IMR-90 (cell line): ENCODE measurements around the gene NUFIP1. TPM values are rescaled to one million over a fixed set of nuclear protein-coding genes. Genes with fewer than 3 reads are reported as not detected.

ENCODE experiments used
- ATAC-seq: fragments of 200-7000 bp; cut with Tn5 transposase; 2 replicates; pipeline ENCODE4 v1.9.1; 2020; ENCODE audit warnings: low read depth, mild to moderate bottlenecking, moderate library complexity
- BruUV-seq: library from RNA; stranded (reverse); fragments of 400-500 nt; replicated peaks from 2 replicates; lab custom pipeline; 2021; lab: Mats Ljungman, UMichigan
- CTCF ChIA-PET: fragments of 300-600 bp; formaldehyde crosslinking; extraction: SDS; loops from one replicate; lab custom pipeline; 2021; ENCODE audit warnings: antibody characterized with exemption; lab: Yijun Ruan, JAX
- POLR2A ChIA-PET: fragments of 300-600 bp; sonication (Branson Sonifier 250); formaldehyde crosslinking; loops from one replicate; lab custom pipeline; 2022; ENCODE audit warnings: antibody characterized with exemption; ENCODE audit not compliant: unreplicated experiment; lab: Charles Lee
- DNase-seq: peaks from one replicate; pipeline ENCODE4 v3.0.0; 2013
- H2AFZ ChIP-seq: replicated peaks from 2 replicates; pipeline ENCODE3; 2013; ENCODE audit warnings: low read length, mild to moderate bottlenecking; ENCODE audit not compliant: poor library complexity
- H2AK5ac ChIP-seq: 2 replicates; pipeline ENCODE4 v1.6.1; 2013; ENCODE audit warnings: low read depth, low read length, inconsistent platforms
- H2AK9ac ChIP-seq: replicated peaks from 2 replicates; pipeline ENCODE3; 2013; ENCODE audit warnings: mild to moderate bottlenecking, low read depth, low read length, moderate library complexity; ENCODE audit not compliant: poor library complexity
- H2BK120ac ChIP-seq: 2 replicates; pipeline ENCODE4 v1.6.1; 2013; ENCODE audit warnings: low read depth, low read length, inconsistent platforms
- H2BK15ac ChIP-seq: 3 replicates; pipeline ENCODE4 v1.6.1; 2013; ENCODE audit warnings: low read depth, low read length, inconsistent platforms
- H2BK20ac ChIP-seq: 2 replicates; pipeline ENCODE4 v1.6.1; 2013; ENCODE audit warnings: low read depth, mild to moderate bottlenecking, inconsistent platforms, low read length, moderate library complexity
- H2BK5ac ChIP-seq: 2 replicates; pipeline ENCODE4 v1.6.1; 2013; ENCODE audit warnings: mild to moderate bottlenecking, low read depth, low read length, inconsistent platforms; ENCODE audit not compliant: poor library complexity, severe bottlenecking
- H3K14ac ChIP-seq: replicated peaks from 2 replicates; pipeline ENCODE4 v1.6.1; 2013; ENCODE audit warnings: low read depth, low read length, inconsistent platforms
- H3K18ac ChIP-seq: 2 replicates; pipeline ENCODE4 v1.6.1; 2013; ENCODE audit warnings: low read depth, low read length, control low read depth
- H3K23ac ChIP-seq: 2 replicates; pipeline ENCODE4 v1.6.1; 2013; ENCODE audit warnings: low read depth, low read length, inconsistent platforms
- H3K27ac ChIP-seq: 2 replicates; pipeline ENCODE4 v1.5.1; 2013; ENCODE audit warnings: mild to moderate bottlenecking, control low read depth, low read length; ENCODE audit not compliant: insufficient read depth
- H3K27me3 ChIP-seq: 2 replicates; pipeline ENCODE4 v1.6.1; 2013; ENCODE audit warnings: low read length; ENCODE audit not compliant: control insufficient read depth, insufficient read depth
- H3K36me3 ChIP-seq: 2 replicates; pipeline ENCODE4 v1.6.1; 2013; ENCODE audit warnings: low read length, mixed read lengths; ENCODE audit not compliant: control insufficient read depth, insufficient read depth
- H3K4ac ChIP-seq: 2 replicates; pipeline ENCODE4 v1.6.1; 2013; ENCODE audit warnings: low read depth, low read length, inconsistent platforms
- H3K4me1 ChIP-seq: 2 replicates; pipeline ENCODE4 v1.6.1; 2013; ENCODE audit warnings: low read length, mixed read lengths; ENCODE audit not compliant: control insufficient read depth, insufficient read depth
- H3K4me2 ChIP-seq: 2 replicates; pipeline ENCODE4 v1.6.1; 2013; ENCODE audit warnings: low read depth, mild to moderate bottlenecking, control low read depth, low read length, moderate library complexity
- H3K4me3 ChIP-seq: 2 replicates; pipeline ENCODE4 v1.5.1; 2013; ENCODE audit warnings: low read depth, mild to moderate bottlenecking, control low read depth, low read length, moderate library complexity; ENCODE audit not compliant: insufficient read depth
- H3K56ac ChIP-seq: 2 replicates; pipeline ENCODE4 v1.6.1; 2013; ENCODE audit warnings: low read length, inconsistent platforms; ENCODE audit not compliant: insufficient read depth; ENCODE audit errors: extremely low read depth
- H3K79me1 ChIP-seq, 2 experiments: 2 replicates each; pipeline ENCODE4 v1.6.1; 2013; ENCODE audit warnings: low read length in 2 of 2, inconsistent platforms in 1 of 2, low read depth in 1 of 2
- H3K9ac ChIP-seq: 2 replicates; pipeline ENCODE4 v1.6.1; 2013; ENCODE audit warnings: low read depth, low read length, control low read depth
- H3K9me1 ChIP-seq: 2 replicates; pipeline ENCODE4 v1.6.1; 2013; ENCODE audit warnings: low read length, inconsistent platforms; ENCODE audit not compliant: insufficient read depth
- H3K9me3 ChIP-seq: 2 replicates; pipeline ENCODE4 v1.6.1; 2013; ENCODE audit warnings: low read length; ENCODE audit not compliant: control insufficient read depth, insufficient read depth
- H4K20me1 ChIP-seq: 2 replicates; pipeline ENCODE4 v1.6.1; 2013; ENCODE audit warnings: low read length, inconsistent platforms; ENCODE audit not compliant: insufficient read depth
- H4K5ac ChIP-seq: 2 replicates; pipeline ENCODE4 v1.6.1; 2013; ENCODE audit warnings: mild to moderate bottlenecking, low read depth, low read length, control low read depth
- H4K8ac ChIP-seq, 2 experiments: 2 replicates each; pipeline ENCODE4 v1.6.1; 2013; ENCODE audit warnings: low read depth in 2 of 2, low read length in 2 of 2, control low read depth in 1 of 2, inconsistent platforms in 1 of 2
- H4K91ac ChIP-seq: 2 replicates; pipeline ENCODE4 v1.6.1; 2013; ENCODE audit warnings: low read depth, low read length, inconsistent platforms; ENCODE audit not compliant: insufficient read depth
- CEBPB ChIP-seq: IDR thresholded peaks from 2 replicates; pipeline ENCODE4 v1.6.1; 2012; ENCODE audit warnings: low read depth, low read length, improper control_type of control experiment
- CHD1 ChIP-seq: IDR thresholded peaks from 2 replicates; pipeline ENCODE4 v1.6.1; 2012; ENCODE audit warnings: low read depth, low read length, improper control_type of control experiment
- FOS ChIP-seq: fragments of 150-350 bp; IDR thresholded peaks from 2 replicates; pipeline ENCODE4 v1.6.1; 2016; ENCODE audit warnings: low read depth, low read length
- MAFK ChIP-seq: IDR thresholded peaks from 2 replicates; pipeline ENCODE4 v1.6.1; 2012; ENCODE audit warnings: low read depth, low read length, improper control_type of control experiment
- NFE2L2 ChIP-seq: fragments of 150-350 bp; IDR thresholded peaks from 2 replicates; pipeline ENCODE4 v1.6.1; 2016; ENCODE audit warnings: low read depth, mild to moderate bottlenecking, low read length
- POLR2A ChIP-seq: IDR thresholded peaks from 2 replicates; pipeline ENCODE4 v1.6.1; 2012; ENCODE audit warnings: mild to moderate bottlenecking, low read depth, low read length
- RAD21 ChIP-seq: IDR thresholded peaks from 2 replicates; pipeline ENCODE4 v1.6.1; 2012; ENCODE audit warnings: low read length, improper control_type of control experiment
- RCOR1 ChIP-seq: IDR thresholded peaks from 2 replicates; pipeline ENCODE4 v1.6.1; 2012; ENCODE audit warnings: mild to moderate bottlenecking, low read length, improper control_type of control experiment; ENCODE audit not compliant: insufficient replicate concordance
- RFX5 ChIP-seq: IDR thresholded peaks from 2 replicates; pipeline ENCODE4 v1.8.0; 2012; ENCODE audit warnings: low read depth, mild to moderate bottlenecking, low read length, moderate library complexity
- WGBS, 2 experiments: methylation state at CpG; one replicate each; pipeline versions ENCODE4 v1.1.5 to v1.1.7; 2013; ENCODE audit warnings: missing lambda C conversion rate in 2 of 2; ENCODE audit not compliant: insufficient read length in 1 of 2; ENCODE audit errors: extremely low coverage in 2 of 2; 5-methylcytosine and 5-hydroxymethylcytosine counted together
- dilution Hi-C: fragments of 300-500 bp; cut with HindIII; formaldehyde crosslinking; loops from one replicate; pipeline ENCODE4 v1.14.3; 2018; ENCODE audit warnings: low sequenced_read_pairs; ENCODE audit not compliant: unreplicated experiment
- in situ Hi-C: fragments of 300-500 bp; cut with MboI; formaldehyde crosslinking; loops from 3 replicates; pipeline ENCODE4 v1.14.3; 2019; ENCODE audit warnings: low sequenced_read_pairs, inconsistent platforms, mixed read lengths
- intact Hi-C: fragments of 100-400 bp; cut with micrococcal nuclease; formaldehyde crosslinking; loops from 2 replicates; pipeline ENCODE4 v1.10.0; 2022
- polyA plus RNA-seq, 3 experiments: library from polyadenylated mRNA; depleted of rRNA; stranded (reverse); fragments of >200 nt; gene quantifications; 2 replicates each; pipeline ENCODE4 v1.2.3, GENCODE V29; 2012; ENCODE audit warnings: low replicate concordance in 1 of 3
- total RNA-seq: library from RNA; depleted of rRNA; stranded (reverse); fragments of >200 nt; gene quantifications from 2 replicates; pipeline ENCODE4 v1.2.3, GENCODE V29; 2012
- TF ChIP-seq, protein P1 (sequence below): fragments of 150-350 bp; IDR thresholded peaks from 2 replicates; pipeline ENCODE4 v1.6.1; 2017; ENCODE audit warnings: mild to moderate bottlenecking, antibody characterized with exemption, low read length, low read depth
- TF ChIP-seq, protein P2 (sequence below): conservative IDR thresholded peaks from 2 replicates; pipeline ENCODE4 v1.5.1; 2012; ENCODE audit warnings: mild to moderate bottlenecking, low read depth, low read length, improper control_type of control experiment
- TF ChIP-seq, protein P3 (sequence below): fragments of 150-350 bp; IDR thresholded peaks from 2 replicates; pipeline ENCODE4 v1.6.1; 2016; ENCODE audit warnings: low read depth, mild to moderate bottlenecking, low read length, moderate library complexity, borderline replicate concordance

NUFIP1 gene
- total and polyA plus RNA-seq, 2 of the 4 experiments (the other 2 are of a cell fraction), result 1.4 to 2.3 TPM

DNA sequence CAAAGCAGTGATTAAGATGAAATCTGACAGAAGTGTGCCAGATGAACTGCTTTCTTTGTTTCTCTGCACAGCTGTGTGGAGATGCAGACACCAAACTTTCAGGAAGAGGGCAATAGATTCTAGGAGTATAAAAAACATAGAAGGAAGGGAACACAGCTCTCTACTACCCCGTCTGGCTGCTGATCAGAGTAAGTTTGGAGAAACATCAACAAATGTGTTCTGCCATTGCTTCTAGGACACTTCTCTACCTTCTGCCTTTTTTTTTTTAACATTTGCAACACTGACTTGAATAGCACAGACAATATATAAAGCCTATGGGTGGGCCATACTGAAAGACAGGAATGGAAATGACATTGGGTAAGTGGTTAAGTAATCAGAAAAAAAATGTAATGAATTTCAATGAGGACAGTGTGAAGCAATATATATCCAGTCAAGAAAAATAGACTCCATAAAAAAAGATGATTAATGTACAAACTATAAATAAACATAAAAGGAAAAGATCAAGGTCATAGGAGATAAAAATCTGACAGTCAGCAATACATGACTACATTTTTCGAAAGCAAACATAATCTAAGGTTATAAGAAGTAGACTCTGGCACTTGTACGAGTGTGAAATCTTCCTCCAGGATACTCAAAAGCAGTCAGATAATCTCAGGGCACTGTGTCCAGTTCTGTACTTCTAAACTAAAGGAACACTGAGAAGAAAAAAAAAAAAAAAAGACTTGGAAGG is 21.4 kb downstream of the NUFIP1 start:
- H3K23ac ChIP-seq, result no peak overlapping the region
- TF ChIP-seq, protein P1, sequence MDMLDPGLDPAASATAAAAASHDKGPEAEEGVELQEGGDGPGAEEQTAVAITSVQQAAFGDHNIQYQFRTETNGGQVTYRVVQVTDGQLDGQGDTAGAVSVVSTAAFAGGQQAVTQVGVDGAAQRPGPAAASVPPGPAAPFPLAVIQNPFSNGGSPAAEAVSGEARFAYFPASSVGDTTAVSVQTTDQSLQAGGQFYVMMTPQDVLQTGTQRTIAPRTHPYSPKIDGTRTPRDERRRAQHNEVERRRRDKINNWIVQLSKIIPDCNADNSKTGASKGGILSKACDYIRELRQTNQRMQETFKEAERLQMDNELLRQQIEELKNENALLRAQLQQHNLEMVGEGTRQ, result no peak
- TF ChIP-seq POLR2A (no peak), RAD21 (peak; percentile 56), MAFK (peak; percentile 43), FOS (no peak), CHD1 (no peak), NFE2L2 (no peak), RFX5 (no peak), CEBPB (0 out of 2 replicates have a peak, but pooled peaks have one; percentile 10), RCOR1 (no peak)
- TF ChIP-seq, protein P2, sequence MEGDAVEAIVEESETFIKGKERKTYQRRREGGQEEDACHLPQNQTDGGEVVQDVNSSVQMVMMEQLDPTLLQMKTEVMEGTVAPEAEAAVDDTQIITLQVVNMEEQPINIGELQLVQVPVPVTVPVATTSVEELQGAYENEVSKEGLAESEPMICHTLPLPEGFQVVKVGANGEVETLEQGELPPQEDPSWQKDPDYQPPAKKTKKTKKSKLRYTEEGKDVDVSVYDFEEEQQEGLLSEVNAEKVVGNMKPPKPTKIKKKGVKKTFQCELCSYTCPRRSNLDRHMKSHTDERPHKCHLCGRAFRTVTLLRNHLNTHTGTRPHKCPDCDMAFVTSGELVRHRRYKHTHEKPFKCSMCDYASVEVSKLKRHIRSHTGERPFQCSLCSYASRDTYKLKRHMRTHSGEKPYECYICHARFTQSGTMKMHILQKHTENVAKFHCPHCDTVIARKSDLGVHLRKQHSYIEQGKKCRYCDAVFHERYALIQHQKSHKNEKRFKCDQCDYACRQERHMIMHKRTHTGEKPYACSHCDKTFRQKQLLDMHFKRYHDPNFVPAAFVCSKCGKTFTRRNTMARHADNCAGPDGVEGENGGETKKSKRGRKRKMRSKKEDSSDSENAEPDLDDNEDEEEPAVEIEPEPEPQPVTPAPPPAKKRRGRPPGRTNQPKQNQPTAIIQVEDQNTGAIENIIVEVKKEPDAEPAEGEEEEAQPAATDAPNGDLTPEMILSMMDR, result peak; percentile 31; the same call in 1 of the 2 replicates
- TF ChIP-seq, protein P3, sequence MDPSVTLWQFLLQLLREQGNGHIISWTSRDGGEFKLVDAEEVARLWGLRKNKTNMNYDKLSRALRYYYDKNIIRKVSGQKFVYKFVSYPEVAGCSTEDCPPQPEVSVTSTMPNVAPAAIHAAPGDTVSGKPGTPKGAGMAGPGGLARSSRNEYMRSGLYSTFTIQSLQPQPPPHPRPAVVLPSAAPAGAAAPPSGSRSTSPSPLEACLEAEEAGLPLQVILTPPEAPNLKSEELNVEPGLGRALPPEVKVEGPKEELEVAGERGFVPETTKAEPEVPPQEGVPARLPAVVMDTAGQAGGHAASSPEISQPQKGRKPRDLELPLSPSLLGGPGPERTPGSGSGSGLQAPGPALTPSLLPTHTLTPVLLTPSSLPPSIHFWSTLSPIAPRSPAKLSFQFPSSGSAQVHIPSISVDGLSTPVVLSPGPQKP, result no peak
- CTCF ChIA-PET, result interaction anchor here (0.6 to 0.7 kb wide), 4 partner anchors 64 to 1049 kb away, joined by 4 read pairs; no protein-coding TSS in a partner anchor
- H3K79me1 ChIP-seq, result peaks cover 13 to 27% of the 10 kb centered on the region in 2 experiments; a peak in 3 of 4 replicates
- WGBS, 2 experiments, result no CpG with 5 or more reads among the region's 3 CpGs
- no TSS peak for BruUV-seq
- DNase-seq, result peak; percentile 31
- peak; percentile 44; the same call in 1 of the 2 replicates for ATAC-seq
- no peak overlapping the region for H4K8ac ChIP-seq
- no peak overlapping the region for H2AK9ac ChIP-seq
- H3K4me3 ChIP-seq, result no peak overlapping the region
- H3K27me3 ChIP-seq, result no peaks in the 10 kb centered on the region
- in situ Hi-C loops, result no loop called here
- no peak overlapping the region for H3K27ac ChIP-seq
- H3K4me1 ChIP-seq, result peaks cover 7% of the 10 kb centered on the region
- H2BK15ac ChIP-seq, result no peak overlapping the region
- no peaks in the 10 kb centered on the region for H3K9me3 ChIP-seq
- no peak overlapping the region for H3K4me2 ChIP-seq
- no peak overlapping the region for H3K56ac ChIP-seq
- no peak overlapping the region for H2BK5ac ChIP-seq
- H3K18ac ChIP-seq, result no peak overlapping the region
- dilution Hi-C loops, result no loop called here
- H3K9me1 ChIP-seq, result no peaks in the 10 kb centered on the region
- no peak overlapping the region for H2BK120ac ChIP-seq
- POLR2A ChIA-PET, result no interaction called here
- peaks cover 15% of the 10 kb centered on the region for H3K36me3 ChIP-seq
- no peak overlapping the region for H3K4ac ChIP-seq
- no peak overlapping the region for H3K14ac ChIP-seq
- no peak overlapping the region for H4K91ac ChIP-seq
- no peaks in the 10 kb centered on the region for H4K20me1 ChIP-seq
- peak overlapping the region; percentile 23; the same call in 1 of the 2 replicates for H4K5ac ChIP-seq
- no peak overlapping the region for H2AFZ ChIP-seq
- no peak overlapping the region for H2BK20ac ChIP-seq
- H2AK5ac ChIP-seq, result no peak overlapping the region
- intact Hi-C loops, result loop anchor here (2.0 to 5.0 kb wide), 2 partner anchors 151 to 1061 kb away; no protein-coding TSS in a partner anchor
- no peak overlapping the region; the same call in 1 of the 2 replicates for H3K9ac ChIP-seq
